LHCN-M2 (cell line): ENCODE measurements around the gene ZNF782. TPM values are rescaled to one million over a fixed set of nuclear protein-coding genes. Genes with fewer than 3 reads are reported as not detected.
"Not testable (repeated sequence)": the region's sequence is repeated elsewhere in the genome, so short reads cannot be mapped to it uniquely, and the experiment has no call there.

ENCODE experiments used
- DNase-seq: peaks from one replicate; pipeline ENCODE4 v3.0.0-alpha.2; 2012; ENCODE audit warnings: low read depth
- polyA plus RNA-seq: library from polyadenylated mRNA; unstranded; fragments of >200 nt; gene quantifications from one replicate; pipeline ENCODE4 v1.2.1, GENCODE V29; 2012; ENCODE audit warnings: missing spikeins
- total RNA-seq: library from RNA; depleted of rRNA; stranded (reverse); fragments of >200 nt; gene quantifications from 2 replicates; pipeline ENCODE4 v1.2.3, GENCODE V29; 2014; rRNA removed

ZNF782 gene
- total RNA-seq, result 4.2 and 4.4 TPM in 2 replicates
- polyA plus RNA-seq, result 0.86 TPM

DNA sequence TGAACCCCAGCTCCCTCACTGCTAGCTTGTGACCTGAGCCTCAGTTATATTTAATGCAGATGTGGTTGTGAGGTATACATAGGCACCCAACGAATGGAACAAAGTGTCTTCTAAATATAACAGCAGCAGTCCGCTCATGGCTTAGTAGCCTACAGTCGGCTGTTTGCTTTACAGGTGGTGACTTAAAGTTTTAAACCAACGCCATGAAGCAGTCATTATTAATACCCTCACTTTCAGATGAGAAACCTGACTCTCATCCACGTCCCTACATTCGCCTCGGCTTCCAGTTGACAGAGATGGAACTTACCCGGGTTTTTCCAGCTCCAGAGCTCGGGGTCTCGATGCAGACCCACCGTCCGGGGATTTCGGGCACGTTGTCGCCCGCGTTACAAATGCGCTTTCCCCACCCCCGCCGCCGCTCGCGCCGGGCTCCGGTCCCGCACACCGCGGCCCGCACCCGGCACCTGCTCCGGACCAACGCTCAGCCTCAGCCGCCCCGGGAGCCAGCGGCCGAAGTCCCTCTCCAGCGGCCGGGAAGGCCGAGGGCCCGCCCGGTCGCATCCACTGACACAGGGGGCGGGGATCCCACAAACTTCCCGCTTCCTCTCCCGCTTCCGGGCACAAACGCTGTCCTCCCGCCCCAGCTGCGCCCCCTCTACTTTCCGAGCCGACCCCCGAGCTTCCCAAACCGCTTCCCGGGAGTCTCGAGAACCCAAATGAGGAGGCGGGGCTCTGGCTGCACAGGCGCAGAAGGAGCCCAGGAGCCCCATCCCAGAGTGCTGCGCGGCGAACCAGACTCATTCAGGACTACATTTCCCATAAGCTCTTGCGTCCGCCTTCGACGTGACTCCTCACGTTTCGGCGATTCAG lies at the start of gene ZNF782:
ZNF782 (minus strand) TSS at position 734 of the 870 bp plus-strand sequence. CDS start 2,553 bp downstream, outside the sequence.
- peak; percentile 95 for DNase-seq

DNA sequence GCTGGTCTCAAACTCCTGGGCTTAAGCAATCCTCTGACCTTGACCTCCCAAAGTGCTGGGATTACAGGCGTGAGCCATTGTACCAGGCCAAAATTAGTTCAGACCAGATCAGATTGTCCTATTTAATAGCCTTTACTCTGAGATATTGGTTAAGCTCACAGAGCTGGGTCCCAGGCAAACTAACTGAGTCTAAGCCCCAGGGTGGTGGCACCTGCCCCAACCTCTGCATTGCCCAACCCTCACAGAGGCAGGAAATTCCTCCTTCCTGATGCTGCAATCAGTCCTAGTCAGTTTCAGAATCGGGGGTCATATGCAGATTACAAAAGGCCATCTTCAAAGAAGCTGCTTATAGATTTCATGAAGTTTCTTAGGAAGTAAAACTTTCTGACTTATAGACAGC lies 45.7 kb upstream of the ZNF782 start:
- DNase-seq, result not testable (repeated sequence)

DNA sequence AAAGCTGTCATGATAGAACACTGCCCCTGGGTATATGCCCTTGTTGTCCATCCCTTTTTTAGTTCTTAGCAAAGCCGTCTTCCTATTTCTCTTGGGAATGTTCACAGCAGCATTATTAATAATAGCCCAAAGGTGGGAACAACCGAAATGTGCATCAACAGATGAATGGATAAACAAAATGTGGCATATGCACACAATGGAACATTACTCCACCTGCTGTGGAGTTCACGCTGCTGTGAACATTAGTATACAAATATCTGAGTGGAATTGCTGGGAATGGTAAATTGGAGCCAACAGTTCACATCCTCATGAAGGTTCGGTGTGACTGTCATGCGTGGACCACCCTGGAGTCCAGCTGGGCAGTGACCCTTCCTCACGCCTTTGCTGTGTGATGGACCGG lies 37.8 kb upstream of the ZNF782 start:
- DNase-seq, result no peak

DNA sequence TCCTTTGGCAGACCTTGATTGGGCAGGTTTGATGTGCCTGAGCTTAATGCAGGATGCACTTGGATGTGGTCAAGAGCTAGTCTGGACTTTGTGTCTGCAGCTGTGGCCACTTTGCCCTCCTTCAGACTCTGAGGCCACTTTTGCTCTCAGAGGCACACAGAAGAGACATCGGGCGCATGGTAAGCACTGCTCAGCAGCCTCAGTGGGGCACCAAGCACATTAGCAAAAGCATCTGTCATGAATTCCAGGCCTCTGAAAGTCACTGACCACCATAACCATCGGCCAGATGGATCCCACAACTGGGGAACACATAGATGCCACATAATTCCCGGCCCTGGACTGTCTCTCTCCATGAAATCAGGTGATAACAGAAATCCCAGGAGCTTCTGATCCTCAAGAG lies 34.3 kb upstream of the ZNF782 start:
- no peak for DNase-seq

DNA sequence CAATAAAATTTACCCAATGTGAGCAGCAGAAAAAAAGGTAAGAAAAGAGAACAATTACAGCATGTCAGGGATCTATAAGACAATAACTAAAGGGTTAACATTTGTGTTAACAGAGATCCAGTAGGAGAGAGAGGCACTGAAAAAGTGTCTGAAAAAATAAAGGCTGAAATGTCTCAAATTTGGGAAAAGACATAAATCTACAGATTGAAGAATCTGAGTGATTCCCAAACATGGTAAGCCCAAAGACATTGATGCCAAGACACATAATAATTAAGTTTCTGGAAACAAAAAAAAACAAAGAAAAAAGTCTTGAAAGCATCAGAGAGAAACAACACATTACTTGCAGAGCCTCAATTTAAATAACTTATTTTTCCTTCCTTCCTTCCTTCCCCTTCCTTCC lies 31.1 kb upstream of the ZNF782 start:
- no peak for DNase-seq

DNA sequence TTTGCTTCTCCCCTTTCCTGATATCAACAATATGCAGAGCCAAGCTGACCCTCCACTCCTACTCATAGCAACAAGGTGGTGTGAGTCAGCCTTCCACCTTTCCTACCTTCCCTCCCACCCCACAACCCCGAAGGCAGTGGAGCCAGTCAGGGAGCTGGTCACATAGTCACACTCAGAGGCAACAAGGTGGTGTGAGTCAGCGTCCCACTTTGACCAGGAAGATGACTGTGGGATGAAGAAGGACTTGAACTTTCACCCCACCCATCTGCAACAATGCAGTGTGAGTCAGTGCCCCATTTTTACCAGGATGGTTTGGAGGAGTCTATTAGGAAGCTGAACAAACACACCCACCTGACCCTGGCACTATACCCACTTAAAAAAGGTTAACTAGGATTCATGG lies 30.1 kb upstream of the ZNF782 start:
- DNase-seq, result peak; percentile 94

DNA sequence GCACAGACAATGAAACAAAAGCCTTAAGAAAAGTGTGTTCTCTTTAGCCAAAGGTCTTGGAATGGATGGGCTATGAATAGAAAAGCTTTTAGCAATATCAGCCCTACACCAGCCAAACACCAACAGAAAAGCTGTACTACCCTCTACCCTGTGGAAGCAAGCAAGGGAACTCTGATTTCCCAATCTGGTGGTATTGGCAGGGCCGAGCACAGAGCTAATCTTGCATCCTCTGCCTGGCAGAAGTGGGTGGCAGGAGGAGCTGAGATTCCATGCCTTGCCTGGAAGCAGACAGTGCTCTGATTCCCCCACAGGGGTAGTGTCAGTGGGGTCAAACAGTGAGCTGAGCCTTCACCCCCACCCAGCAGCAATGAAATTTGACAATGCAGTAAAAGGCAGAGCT lies 29.6 kb upstream of the ZNF782 start:
- peak; percentile 50 for DNase-seq

DNA sequence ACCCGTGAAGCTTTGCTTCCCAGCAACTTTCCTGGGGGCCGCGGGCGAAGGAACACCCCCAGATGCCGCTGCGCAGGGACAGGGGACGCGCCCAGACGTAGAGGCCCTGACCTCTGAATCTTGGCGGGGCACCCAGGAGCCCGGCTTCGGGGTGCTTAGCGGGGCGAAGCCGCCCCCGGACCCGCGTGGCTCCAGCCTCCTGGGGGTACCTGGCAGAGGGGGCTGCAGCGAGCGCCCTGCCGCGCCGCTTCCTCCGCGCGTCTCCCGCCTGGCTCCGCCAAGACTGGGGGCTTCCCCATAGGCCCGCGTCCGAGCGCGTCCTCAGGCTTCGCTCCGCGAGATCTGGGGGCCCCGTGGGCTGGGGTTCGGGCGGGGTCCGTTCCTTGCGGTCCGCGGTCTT lies 23.0 kb upstream of the ZNF782 start:
- no peak for DNase-seq

DNA sequence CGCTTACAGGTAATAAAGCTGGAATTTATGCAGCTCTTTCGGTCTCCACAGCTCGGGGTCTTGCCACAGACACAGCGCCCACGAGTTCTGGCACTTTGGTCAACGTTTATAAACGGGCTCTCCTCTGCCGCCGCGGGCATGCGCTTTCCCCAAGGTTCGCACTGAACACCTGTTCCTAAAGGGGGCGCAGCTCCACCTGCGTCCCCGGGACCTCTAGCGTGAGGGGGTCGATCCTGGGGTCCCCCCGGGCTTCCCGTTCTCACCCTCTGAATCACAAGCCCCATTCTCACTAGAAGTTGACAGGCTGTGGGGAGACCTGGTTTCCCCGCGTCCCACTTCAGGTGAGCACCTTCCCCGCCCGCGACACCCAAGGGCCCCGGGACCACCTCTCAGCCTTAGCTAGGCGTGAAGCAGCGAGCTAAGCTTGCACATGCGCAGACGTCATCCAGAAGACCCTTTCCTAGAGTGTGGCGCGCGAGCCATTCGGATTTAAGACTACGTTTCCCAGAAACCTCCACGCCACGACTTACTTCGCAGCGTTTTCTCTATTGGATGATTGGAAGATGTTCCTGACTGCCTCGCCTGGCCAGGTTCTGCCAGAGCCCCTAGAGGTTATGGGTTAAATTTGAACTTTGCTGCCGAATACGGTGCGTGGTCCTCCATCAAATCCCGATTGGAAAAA lies 21.3 kb upstream of the ZNF782 start:
- DNase-seq, result peak; percentile 91

DNA sequence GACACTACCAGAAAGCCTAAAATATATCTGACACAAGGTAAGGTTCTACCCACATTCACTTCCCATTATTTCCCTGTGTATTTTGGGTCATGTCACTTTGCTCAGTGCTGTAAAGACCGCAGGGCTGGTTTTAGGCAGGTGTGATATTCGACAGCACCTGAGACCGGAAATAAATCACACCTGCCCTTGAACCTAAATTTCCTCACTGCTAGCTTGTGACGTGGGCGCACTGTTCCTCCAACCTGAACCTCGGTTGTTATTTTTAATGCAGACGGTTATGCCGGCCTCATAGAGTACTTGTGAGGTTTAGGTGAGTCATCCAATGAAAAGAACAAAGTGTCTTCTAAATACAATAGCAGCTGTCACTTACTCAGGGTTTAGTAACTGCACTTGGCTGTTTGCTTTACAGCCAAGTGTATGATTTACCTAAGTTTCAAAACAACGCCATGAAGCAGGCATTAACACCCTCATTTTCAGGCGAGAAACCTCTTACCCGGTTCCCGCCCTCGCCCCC lies 20.7 kb upstream of the ZNF782 start:
- DNase-seq, result peak; percentile 98

DNA sequence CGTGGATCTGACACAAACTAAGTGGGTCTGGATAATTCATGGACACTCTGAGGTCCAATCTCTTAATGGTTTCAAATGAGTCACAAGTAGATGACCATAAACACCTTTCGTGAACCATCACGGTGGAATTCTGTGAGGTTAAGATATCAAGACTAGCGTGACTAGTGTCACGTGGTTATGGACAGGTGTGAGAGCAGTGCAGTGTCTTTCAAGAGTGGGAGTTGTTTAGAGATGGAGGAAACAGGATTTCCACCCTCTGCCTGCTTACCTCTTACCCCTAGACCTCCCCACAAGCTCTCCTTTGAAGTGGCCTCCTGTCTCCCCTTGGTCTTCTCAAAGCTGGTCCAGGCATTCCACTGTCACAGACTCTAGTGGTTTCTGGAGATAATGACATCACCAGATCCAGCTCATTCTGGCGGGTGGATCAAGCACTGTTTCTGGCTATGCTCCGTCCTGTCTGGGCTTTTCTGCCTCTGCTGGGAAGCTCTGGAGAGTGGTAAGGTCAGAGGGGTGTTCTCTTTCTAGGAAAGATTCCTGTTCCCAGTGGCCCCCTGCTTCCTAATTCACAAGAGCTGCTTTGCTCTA lies 20.0 kb upstream of the ZNF782 start:
- DNase-seq, result peak; percentile 81

DNA sequence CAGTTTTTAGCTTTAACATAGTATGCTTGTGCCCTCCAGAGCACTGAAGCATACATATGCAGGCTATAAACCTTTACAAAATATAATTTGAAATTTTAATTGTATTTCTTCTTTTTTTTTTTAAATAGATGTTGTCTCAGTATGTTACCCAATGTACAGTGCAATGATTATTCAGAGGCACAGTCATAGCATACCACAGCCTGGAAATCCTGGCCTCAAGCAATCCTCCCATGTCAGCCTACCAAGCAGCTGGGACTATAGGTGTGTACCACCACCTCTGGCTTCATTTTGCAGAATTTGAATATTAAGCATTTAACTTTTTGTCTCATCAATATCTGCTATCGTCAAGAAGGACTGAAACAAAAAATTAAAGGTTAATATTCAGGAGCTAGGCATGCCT lies 16.9 kb upstream of the ZNF782 start:
- DNase-seq, result peak; percentile 36

DNA sequence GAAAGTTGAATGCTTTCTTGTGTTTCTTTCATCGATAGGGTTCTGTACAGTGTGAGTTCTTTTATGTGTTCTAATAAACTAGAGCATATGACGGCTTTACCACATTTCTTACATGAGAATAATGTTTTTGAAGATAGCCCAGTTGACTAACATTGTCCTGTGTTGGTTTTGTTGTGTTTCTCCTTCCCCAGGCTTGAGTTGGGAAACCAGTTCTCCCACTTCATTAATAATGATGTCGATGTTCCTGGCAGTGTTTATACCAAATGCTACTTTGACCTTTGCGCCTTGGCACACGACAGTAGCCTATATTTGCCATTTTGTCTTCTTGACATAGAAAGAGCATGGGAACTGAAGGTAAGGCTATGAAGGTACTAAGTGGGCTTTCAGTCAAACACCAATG lies 14.4 kb upstream of the ZNF782 start:
- DNase-seq, result no peak

DNA sequence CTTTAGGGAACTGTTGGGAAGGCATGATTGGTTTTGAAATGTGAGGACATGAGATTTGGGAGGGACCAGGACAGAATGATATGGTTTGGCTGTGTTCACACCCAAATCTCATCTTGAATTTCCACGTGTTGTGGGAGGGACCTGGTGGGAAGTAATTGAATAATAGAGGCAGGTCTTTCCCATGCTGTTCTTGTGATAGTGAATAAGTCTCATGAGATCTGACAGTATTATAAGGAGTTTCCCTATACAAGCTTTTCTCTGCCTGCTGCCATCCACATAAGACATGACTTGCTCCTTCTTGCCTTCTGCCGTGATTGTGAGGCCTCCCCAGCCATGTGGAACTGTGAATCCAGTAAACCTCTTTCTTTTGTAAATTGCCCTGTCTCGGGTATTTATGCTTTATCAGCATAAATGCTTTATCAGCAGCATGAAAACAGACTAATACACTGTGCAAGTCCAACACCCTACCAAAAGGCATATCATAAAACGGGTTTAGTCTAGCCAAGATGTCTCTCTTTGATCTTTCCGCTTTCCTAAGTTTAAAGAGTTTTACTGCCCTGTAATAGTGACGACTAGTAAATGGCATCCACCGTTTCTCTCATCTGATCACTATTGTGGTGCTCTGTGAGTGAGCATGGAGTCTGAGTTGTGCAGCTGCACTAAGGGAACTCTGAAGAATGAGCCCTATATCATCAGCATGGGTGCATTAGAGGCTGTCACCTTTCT lies 12.9 kb upstream of the ZNF782 start:
- DNase-seq, result no peak

DNA sequence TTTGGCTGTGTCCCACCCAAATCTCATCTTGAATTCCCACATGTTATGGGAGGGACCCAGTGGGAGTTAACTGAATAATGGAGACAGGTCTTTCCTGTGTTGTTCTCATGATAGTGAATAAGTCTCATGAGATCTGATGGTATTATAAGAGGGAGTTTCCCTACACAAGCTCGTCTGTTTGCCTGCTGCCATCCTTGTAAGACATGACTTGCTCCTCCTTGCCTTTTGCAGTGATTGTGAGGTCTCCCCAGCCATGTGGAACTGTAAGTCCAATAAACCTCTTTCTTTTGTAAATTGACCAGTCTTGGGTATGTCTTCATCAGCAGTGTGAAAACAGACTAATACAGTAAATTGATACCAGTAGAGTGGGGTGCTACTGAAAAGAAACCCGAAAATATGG lies 10.9 kb upstream of the ZNF782 start:
- not testable (repeated sequence) for DNase-seq

DNA sequence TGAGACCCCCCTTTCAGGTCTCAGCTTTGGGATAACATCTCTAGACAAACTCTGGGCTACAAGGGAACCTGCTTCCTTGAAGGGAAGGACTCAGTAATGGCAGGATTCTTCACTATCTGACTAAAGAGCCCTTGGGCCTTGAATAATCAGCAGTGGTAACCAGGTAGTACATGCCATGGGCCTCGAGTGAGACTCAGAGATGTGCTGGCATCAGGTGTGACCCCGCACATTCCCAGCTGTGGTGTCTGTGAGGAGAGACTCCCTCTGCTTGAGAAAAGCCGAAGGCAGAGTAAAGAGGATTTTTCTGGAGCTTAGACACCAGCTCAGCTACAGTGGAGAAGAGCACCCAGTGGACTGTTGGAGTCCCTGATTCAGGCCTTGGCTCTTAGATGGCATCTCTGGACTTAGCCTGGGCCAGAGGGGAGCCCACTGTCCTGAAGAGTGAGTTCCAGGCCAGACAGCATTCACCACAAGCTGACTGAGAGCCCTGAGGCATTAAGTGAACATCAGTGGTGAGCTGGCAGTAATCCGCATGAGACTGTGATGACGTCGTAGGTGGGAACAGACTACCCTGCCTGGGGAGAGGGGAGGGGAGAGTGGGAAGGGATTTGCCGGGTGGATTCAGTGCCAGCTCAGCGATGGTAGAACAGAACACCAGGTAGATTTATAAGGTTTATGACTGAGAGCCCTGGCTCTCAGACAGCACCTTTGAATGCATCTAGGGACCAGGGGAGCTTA lies 5.3 kb upstream of the ZNF782 start:
- peak; percentile 82 for DNase-seq

DNA sequence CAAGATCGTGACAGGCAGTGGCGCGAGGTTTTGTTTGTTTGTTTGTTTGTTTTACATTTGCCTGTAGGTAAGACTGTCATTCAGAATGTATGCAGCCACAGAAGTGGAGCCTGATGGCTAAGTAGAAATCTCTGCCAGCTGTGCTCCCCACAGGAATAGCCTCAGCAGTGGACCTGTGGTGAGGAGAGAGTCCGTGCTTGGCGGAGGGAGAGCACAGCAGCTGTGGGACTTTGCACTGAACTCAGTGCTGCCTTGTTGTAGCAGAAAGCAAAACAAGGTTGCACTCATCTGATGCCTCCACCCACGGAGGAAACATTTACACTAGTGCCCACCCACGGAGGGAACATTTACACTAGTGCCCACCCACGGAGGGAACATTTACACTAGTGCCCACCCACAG lies 4.4 kb upstream of the ZNF782 start:
- peak; percentile 26 for DNase-seq

DNA sequence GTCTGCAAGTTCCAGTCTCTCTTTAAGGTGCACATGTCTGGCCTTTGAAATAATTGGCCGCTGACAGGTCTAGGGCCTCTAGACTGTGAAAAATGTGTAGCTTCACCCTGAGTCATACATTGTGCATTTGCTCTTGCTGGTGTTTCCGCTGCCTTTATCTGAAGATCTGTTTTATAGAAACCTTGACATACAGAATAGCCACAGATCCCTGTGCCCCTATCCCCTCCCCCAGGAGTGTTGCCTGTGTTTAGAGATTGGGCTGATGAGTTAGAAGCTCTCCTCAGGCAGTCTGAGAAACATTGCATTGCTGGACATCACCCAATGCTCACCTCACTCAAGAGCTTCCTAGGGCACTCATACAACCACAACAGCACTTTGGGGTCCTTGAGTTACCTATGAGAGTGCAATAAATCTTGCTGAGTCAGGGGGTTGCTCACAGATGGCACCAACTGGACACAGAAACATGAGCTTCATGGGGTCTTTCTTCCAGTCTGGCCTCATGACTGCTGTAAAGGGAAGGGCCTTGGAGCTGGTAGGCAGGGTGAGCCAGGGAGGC lies 3.8 kb upstream of the ZNF782 start:
- peak; percentile 14 for DNase-seq

DNA sequence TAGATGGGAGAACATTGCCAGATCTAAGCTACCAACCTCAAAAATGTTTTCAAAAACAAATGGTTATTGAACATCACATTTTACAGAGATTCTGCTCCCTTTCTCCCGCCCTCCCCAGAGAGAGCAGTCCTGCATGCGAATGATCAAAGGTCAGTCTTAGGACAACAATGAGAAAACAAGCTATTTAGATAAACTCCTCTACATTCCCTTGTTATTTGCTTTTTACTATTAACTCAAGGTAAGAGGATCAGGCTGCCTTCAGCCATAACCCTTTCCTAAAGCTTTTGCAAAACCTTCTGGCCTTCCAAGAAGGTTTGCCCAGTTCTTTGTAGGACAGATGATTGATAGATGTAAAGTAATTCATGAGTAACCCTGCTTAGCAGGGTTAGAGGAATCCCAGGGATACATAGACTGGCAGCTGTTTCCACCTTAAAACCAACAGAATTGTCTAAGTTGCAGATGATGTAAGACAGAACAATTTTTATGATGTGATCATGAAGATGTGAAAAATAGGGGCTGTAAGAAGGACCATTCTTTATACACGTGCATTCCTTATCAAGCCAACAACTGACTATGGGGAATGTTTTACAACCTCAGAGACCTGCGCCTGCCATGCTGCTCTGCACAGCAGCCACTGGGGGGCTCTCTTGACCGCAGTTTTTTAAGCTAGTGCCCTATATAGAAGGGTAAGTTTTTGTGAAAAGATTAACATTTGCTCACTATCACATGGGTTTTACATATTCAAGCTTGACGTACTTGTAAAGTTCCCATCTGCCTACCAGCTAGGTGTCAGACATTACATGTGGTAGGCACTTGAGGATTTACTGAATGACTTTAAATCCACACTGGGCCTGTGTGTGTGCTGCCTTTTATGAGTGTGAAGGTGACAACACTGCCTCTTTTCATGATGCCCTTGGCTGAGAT lies 2.3 kb upstream of the ZNF782 start:
- peak; percentile 75 for DNase-seq
